GM19452 (cell line): ENCODE results near the gene PTPN3.
"Not testable (repeated sequence)": the region's sequence is repeated elsewhere in the genome, so short reads cannot be mapped to it uniquely, and the experiment has no call there.

Experiments used
- ATAC-seq: cut with Tn5 transposase; IDR thresholded peaks from one replicate; pipeline ENCODE4 v1.9.1; 2021; ENCODE audit not compliant: unreplicated experiment

Gene PTPN3

GRCh38 chr9:109354190-109354589, 143.9 kb downstream of the PTPN3 start:
- no peak for ATAC-seq

DNA sequence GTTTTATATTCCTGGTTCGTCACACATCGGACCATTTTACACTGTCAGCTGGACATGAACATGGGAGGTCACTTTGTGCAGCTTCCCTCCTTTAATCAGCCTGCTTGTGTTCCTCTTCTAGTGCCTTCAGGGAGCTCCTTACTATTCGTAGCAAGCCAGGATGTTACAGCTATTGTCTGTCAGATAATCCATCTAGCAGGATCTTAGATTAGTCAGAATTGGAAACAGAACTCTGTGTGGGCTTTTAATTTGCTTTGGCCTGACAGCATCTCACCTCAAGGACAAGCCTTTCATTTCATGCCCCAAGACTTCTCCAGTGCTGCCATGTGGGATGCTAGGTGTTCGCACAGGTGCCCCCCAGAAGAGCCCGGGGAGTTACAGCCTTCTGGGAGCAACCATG, 147.1 kb downstream of the PTPN3 start:
- ATAC-seq: no peak

- ATAC-seq: no peak
Measured at GRCh38 chr9:109349421-109349846, 148.7 kb downstream of the PTPN3 start.

- no peak for ATAC-seq
Measured at GRCh38 chr9:109346904-109347303, 151.2 kb downstream of the PTPN3 start.

GRCh38 chr9:109344866-109345265, 153.2 kb downstream of the PTPN3 start:
- no peak for ATAC-seq

DNA sequence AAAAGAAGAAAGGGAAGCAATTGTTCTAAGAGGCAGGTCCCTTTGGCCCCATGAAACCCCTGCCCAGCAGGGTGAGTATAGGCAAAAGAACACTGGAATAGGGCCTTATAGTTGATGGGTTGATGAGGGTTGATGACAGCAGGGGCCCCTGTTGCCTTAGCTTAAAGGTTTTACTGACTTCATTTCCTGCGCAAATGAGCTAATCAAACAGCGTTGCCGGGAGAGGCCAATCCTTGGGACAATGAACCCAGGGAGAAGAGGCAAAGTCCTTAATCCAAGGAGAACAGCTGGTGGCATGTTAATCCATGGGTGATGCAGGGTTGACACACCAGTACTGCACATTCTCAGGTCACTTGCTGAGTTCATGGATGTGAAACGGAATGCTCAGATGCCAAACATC, 155.2 kb downstream of the PTPN3 start:
- ATAC-seq: no peak

DNA sequence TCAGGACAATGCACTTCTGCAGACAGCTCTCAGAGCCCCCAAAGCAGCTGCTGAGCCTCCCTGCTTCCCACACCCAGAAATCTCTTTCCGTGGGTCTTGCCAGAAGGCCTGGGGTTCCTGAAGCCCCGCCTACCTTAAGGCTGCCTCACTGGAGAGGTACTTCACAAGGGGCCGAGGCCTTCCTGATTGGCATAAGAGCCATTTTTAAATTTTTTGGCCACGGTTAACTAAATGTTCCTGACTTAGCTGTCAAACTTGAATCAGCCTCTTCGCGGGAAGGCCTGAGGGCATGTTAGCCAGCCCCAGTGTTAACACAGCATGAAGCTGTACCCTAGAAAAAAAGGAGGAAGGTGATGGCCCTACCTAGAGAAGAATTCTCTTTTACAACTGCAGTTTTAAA, 156.5 kb downstream of the PTPN3 start:
- ATAC-seq: no peak

- ATAC-seq: not testable (repeated sequence)
Measured at GRCh38 chr9:109340979-109341378, 157.1 kb downstream of the PTPN3 start.

DNA sequence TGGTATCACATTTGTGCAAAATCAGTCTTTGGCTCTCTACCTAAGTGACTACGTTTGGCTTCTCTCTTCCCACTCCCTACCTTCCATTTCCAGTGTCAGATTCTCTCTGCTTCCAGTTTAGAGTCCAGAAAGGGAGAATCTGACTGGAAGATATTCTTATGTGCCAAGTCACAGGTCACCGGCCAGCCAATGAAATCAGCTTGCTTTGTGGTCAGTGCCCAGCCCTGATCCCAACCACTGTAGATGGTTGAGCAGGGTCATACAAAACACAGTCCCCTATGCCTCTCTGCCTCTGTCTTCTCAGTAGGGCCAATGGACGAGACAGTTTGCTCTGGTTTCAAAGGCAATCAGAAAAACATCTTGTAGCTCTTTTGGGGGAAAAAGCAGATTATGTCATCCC, 161.7 kb downstream of the PTPN3 start:
- ATAC-seq: no peak

- ATAC-seq: no peak
Measured at GRCh38 chr9:109335929-109336328, 162.2 kb downstream of the PTPN3 start.

GRCh38 chr9:109335121-109335520, 163.0 kb downstream of the PTPN3 start:
- ATAC-seq: no peak

DNA sequence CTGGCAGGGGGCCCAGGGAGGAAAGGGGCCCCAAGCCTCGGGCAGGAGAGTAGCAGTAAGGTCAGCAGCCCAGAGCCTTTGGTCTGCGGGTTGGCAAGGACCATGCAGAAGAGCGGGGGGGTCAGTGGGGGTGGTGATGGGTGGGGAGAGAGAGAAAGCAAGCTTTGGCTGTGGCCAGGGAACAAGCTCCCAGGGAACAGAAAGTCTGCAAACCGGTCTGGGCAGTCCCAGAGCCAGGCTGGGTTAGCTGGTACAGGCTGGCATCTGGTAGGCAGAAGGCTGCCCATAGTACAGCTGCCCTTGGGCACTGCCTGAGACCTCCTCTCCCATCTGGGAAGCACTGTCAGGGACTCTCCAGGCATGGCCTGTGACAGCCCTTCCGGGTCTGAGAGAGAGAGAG, 166.8 kb downstream of the PTPN3 start:
- no peak for ATAC-seq

- no peak for ATAC-seq
Measured at GRCh38 chr9:109329638-109330258, 168.4 kb downstream of the PTPN3 start.

DNA sequence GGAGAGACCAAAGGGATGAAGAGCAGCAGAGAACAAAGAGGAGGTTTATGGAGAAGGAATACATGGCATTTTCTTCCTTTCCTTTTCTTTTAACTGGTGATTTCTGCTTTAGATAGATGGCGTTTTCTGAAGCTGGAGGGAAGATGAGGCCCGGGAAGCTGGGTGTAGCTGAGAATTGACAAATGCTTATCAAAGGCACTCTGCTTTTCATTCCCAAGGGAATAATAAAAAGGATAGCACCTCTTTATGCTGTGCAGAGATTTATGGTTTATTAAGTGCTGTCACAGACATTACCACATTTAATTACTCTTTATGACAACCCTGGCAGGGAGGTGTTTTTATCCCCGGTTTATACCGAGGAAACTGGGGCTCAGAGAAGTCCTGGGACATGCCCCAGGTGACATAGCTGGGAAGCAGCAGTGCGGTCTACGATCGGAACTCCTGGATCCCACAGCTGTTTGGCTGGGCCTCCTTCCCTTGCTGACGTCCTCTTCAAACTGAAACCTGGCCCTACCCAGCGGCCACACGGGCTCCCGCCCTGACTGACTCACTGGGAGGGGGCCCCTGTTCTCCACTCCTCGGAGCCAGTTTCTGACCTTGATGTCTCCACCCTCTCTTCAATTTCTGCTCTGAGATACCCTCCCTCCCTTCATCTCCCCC, 169.0 kb downstream of the PTPN3 start:
- no peak for ATAC-seq
